Left kidney (tissue), 2 donors: Measurements from ENCODE around the gene POLR2H. TPM values are rescaled to one million over a fixed set of nuclear protein-coding genes. Genes with fewer than 3 reads are reported as not detected.
"Not testable (repeated sequence)": the region's sequence is repeated elsewhere in the genome, so short reads cannot be mapped to it uniquely, and the experiment has no call there.

Experiments used
- DNase-seq: peaks from one replicate; pipeline ENCODE4 v3.0.0-alpha.2; 2013
- polyA plus RNA-seq: library from polyadenylated mRNA; unstranded; fragments of 120-200 nt; gene quantifications from one replicate; pipeline ENCODE4 v1.2.1, GENCODE V29; 2013; ENCODE audit not compliant: insufficient read length

The POLR2H gene
- polyA plus RNA-seq, 1 donor: 106 TPM

- no peak for DNase-seq
Measured at GRCh38 chr3:184334470-184335158, 26.9 kb upstream of the POLR2H start.

GRCh38 chr3:184335291-184335660, 26.2 kb upstream of the POLR2H start:
- DNase-seq: no peak

GRCh38 chr3:184335661-184336546, 25.6 kb upstream of the POLR2H start:
- DNase-seq: peak; percentile 73

- peak; percentile 50 for DNase-seq
Measured at GRCh38 chr3:184336547-184337398, 24.7 kb upstream of the POLR2H start.

- no peak for DNase-seq
Measured at GRCh38 chr3:184337399-184337714, 24.2 kb upstream of the POLR2H start, which contains the start of gene FAM131A. Gene FAM131A (plus strand): TSS chr3:184337600. CDS start chr3:184337631, 31 bp downstream.

GRCh38 chr3:184337981-184338380, 23.5 kb upstream of the POLR2H start:
- no peak for DNase-seq

- DNase-seq: peak; percentile 83
Measured at GRCh38 chr3:184338511-184338945, 23.0 kb upstream of the POLR2H start.

GRCh38 chr3:184339001-184339400, 22.5 kb upstream of the POLR2H start:
- no peak for DNase-seq

GRCh38 chr3:184339451-184340135, 21.9 kb upstream of the POLR2H start:
- DNase-seq: not testable (repeated sequence)

GRCh38 chr3:184341925-184342324, 19.6 kb upstream of the POLR2H start:
- DNase-seq: no peak

GRCh38 chr3:184343200-184343876, 18.2 kb upstream of the POLR2H start:
- no peak for DNase-seq

- no peak for DNase-seq
Measured at GRCh38 chr3:184344579-184345316, 16.8 kb upstream of the POLR2H start.

- DNase-seq: peak; percentile 66
Measured at GRCh38 chr3:184345317-184346144, 16.0 kb upstream of the POLR2H start.

GRCh38 chr3:184346480-184347190, 14.9 kb upstream of the POLR2H start:
- DNase-seq: no peak

- DNase-seq: no peak
Measured at GRCh38 chr3:184347321-184348056, 14.0 kb upstream of the POLR2H start.

- DNase-seq: no peak
Measured at GRCh38 chr3:184348057-184348382, 13.5 kb upstream of the POLR2H start.

- DNase-seq: no peak
Measured at GRCh38 chr3:184349563-184350470, 11.7 kb upstream of the POLR2H start.
